Endothelial cell of umbilical vein (primary cell): Measurements from ENCODE around the gene SCLT1. TPM values are rescaled to one million over a fixed set of nuclear protein-coding genes. Genes with fewer than 3 reads are reported as not detected.

Experiments
- BruUV-seq: library from RNA; stranded (reverse); fragments of 400-500 nt; replicated peaks from 2 replicates; lab custom pipeline; 2021; lab: Mats Ljungman, UMichigan
- CTCF ChIA-PET: fragments of 300-600, 350-600 bp; sonication (Branson Sonifier 250); formaldehyde crosslinking; loops from one replicate; lab custom pipeline; 2021; ENCODE audit warnings: antibody characterized with exemption, inconsistent platforms; lab: Charles Lee
- POLR2A ChIA-PET: fragments of 300-600, 350-600 bp; sonication (Branson Sonifier 250); formaldehyde crosslinking; loops from one replicate; lab custom pipeline; 2021; ENCODE audit warnings: antibody characterized with exemption, inconsistent platforms; lab: Charles Lee
- DNase-seq: peaks from one replicate; pipeline ENCODE4 v3.0.0-alpha.2; 2011; ENCODE audit warnings: low read depth, low spot score
- FAIRE-seq: peaks from 2 replicates; lab custom pipeline; 2011; peaks lifted over from hg19 to GRCh38; lab: Jason Lieb, UNC
- H2AFZ ChIP-seq: 2 replicates; pipeline ENCODE4 v1.6.0; 2012; ENCODE audit warnings: low read depth, low read length, control low read depth, inconsistent platforms
- H3K27ac ChIP-seq: 2 replicates; pipeline ENCODE4 v1.5.1; 2011; ENCODE audit warnings: low read depth, mild to moderate bottlenecking, control low read depth, low read length, moderate library complexity; ENCODE audit not compliant: insufficient read depth
- H3K27me3 ChIP-seq, 2 experiments: 2 replicates each; pipeline versions ENCODE4 v1.6.0 to v1.6.1; 2011; ENCODE audit warnings: low read length in 2 of 2, mixed read lengths in 1 of 2; ENCODE audit not compliant: control insufficient read depth in 2 of 2, insufficient read depth in 2 of 2
- H3K36me3 ChIP-seq, 2 experiments: 2 replicates in 1 of 2; 3 replicates in 1 of 2; pipeline ENCODE4 v1.5.1; 2011; ENCODE audit warnings: low read length in 2 of 2, mild to moderate bottlenecking in 1 of 2, moderate library complexity in 1 of 2; ENCODE audit not compliant: control insufficient read depth in 2 of 2, insufficient read depth in 2 of 2; ENCODE audit errors: extremely low read depth in 1 of 2
- H3K4me1 ChIP-seq: 3 replicates; pipeline ENCODE4 v1.5.1; 2011; ENCODE audit warnings: mild to moderate bottlenecking, low read length; ENCODE audit not compliant: control insufficient read depth, insufficient read depth; ENCODE audit errors: extremely low read depth
- H3K4me2 ChIP-seq: 2 replicates; pipeline ENCODE4 v1.6.1; 2011; ENCODE audit warnings: low read length, control low read depth, mixed read lengths; ENCODE audit not compliant: insufficient read depth
- H3K4me3 ChIP-seq, 3 experiments: fragments of 200-600 bp in 1 of 3; sonication (generic), shearing (Covaris generic) in 1 of 3; replicated peaks in 1 of 3; 2 replicates each; pipeline ENCODE4 v1.5.1; 2011 to 2016; ENCODE audit warnings: control low read depth in 3 of 3, low read length in 3 of 3, mild to moderate bottlenecking in 2 of 3, inconsistent platforms in 1 of 3, low read depth in 1 of 3, moderate library complexity in 1 of 3; ENCODE audit not compliant: insufficient read depth in 1 of 3
- H3K79me2 ChIP-seq: 2 replicates; pipeline ENCODE4 v1.6.0; 2012; ENCODE audit warnings: low read length, inconsistent platforms; ENCODE audit not compliant: control insufficient read depth, insufficient read depth
- H3K9ac ChIP-seq: replicated peaks from 2 replicates; pipeline ENCODE3; 2011; ENCODE audit warnings: low read length, control low read depth; ENCODE audit not compliant: insufficient read depth; ENCODE audit errors: extremely low read depth
- H3K9me1 ChIP-seq: replicated peaks from 3 replicates; pipeline ENCODE4 v1.6.0; 2011; ENCODE audit warnings: mild to moderate bottlenecking, low read length; ENCODE audit not compliant: control insufficient read depth, insufficient read depth; ENCODE audit errors: extremely low read depth
- H3K9me3 ChIP-seq: replicated peaks from 2 replicates; pipeline ENCODE4 v1.5.1; 2012; ENCODE audit warnings: low read length, inconsistent platforms; ENCODE audit not compliant: control insufficient read depth, insufficient read depth
- H4K20me1 ChIP-seq: replicated peaks from 2 replicates; pipeline ENCODE3; 2011; ENCODE audit warnings: mild to moderate bottlenecking, low read length; ENCODE audit not compliant: control insufficient read depth, insufficient read depth; ENCODE audit errors: extremely low read depth
- CTCF ChIP-seq, 2 donors: IDR thresholded peaks; 1 replicate in 1 of 2; 2 replicates in 1 of 2; pipeline ENCODE4 v1.5.1; 2011; ENCODE audit warnings: low read length in 2 of 2, mild to moderate bottlenecking in 2 of 2, moderate library complexity in 2 of 2, control low read depth in 1 of 2, inconsistent platforms in 1 of 2, low read depth in 1 of 2; ENCODE audit not compliant: insufficient read depth in 1 of 2; ENCODE audit errors: extremely low read depth in 1 of 2
- EZH2 ChIP-seq: IDR thresholded peaks from 2 replicates; pipeline ENCODE4 v1.6.1; 2012; ENCODE audit warnings: borderline replicate concordance, low read depth, mild to moderate bottlenecking, moderate library complexity, low read length, inconsistent platforms; ENCODE audit not compliant: severe bottlenecking
- FOS ChIP-seq: IDR thresholded peaks from 2 replicates; pipeline ENCODE4 v1.6.1; 2011; ENCODE audit warnings: mild to moderate bottlenecking, low read length, moderate library complexity, borderline replicate concordance; ENCODE audit not compliant: insufficient read depth
- GATA2 ChIP-seq: IDR thresholded peaks from 2 replicates; pipeline ENCODE4 v1.7.0; 2011; ENCODE audit warnings: low read depth, mild to moderate bottlenecking, moderate library complexity, mixed read lengths, low read length; ENCODE audit not compliant: insufficient read length, insufficient read depth
- JUN ChIP-seq: IDR thresholded peaks from 2 replicates; pipeline ENCODE4 v1.6.1; 2011; ENCODE audit warnings: borderline replicate concordance, low read depth; ENCODE audit not compliant: insufficient read length, insufficient read depth
- MAX ChIP-seq: IDR thresholded peaks from 2 replicates; pipeline ENCODE4 v1.6.1; 2011; ENCODE audit not compliant: insufficient read depth, insufficient read length
- MYC ChIP-seq: IDR thresholded peaks from one replicate; pipeline ENCODE4 v1.6.1; 2011; ENCODE audit warnings: mild to moderate bottlenecking, low read depth, low read length
- POLR2A ChIP-seq: IDR thresholded peaks from 2 replicates; pipeline ENCODE4 v1.6.1; 2012; ENCODE audit warnings: low read depth, mild to moderate bottlenecking, control low read depth, low read length
- POLR2AphosphoS5 ChIP-seq: IDR thresholded peaks from 2 replicates; pipeline ENCODE4 v1.6.1; 2012; ENCODE audit warnings: low read depth, mild to moderate bottlenecking, control low read depth, low read length, moderate library complexity; ENCODE audit not compliant: insufficient read depth
- dilution Hi-C: fragments of 300-500 bp; cut with MboI; formaldehyde crosslinking; loops from one replicate; pipeline ENCODE4 v1.15.0; 2019; ENCODE audit warnings: low sequenced_read_pairs; ENCODE audit not compliant: extremely low pct_ligation_motif_present
- intact Hi-C: fragments of 100-400 bp; cut with micrococcal nuclease; formaldehyde crosslinking; loops from one replicate; pipeline ENCODE4 v1.10.0; 2022
- polyA plus RNA-seq, 4 experiments: library from polyadenylated mRNA; depleted of rRNA in 3 of 4; stranded (reverse) in 3 of 4; unstranded in 1 of 4; fragments of >200 nt; gene quantifications; 2 replicates each; pipeline versions ENCODE4 v1.2.1 to v1.2.3, GENCODE V29; 2011 to 2012; ENCODE audit warnings: missing spikeins in 1 of 4
- total RNA-seq: library from RNA; stranded (reverse); gene quantifications from 2 replicates; pipeline ENCODE4 v1.2.3, GENCODE V29; 2021

The SCLT1 gene
- total and polyA plus RNA-seq, 2 donors (not counting 3 experiments of a cell fraction or from before 2014, with no cell fraction given) = 3.2 to 14.0 TPM

GRCh38 chr4:128921954-128922353, 171.4 kb downstream of the SCLT1 start:
- no peak for FAIRE-seq
- TF ChIP-seq POLR2A = no peak
- Histone ChIP-seq H3K79me2 (no peaks in the 10 kb centered on the region), H3K27ac (no peak overlapping the region), H3K36me3 (no peaks in the 10 kb centered on the region), H3K4me1 (no peaks in the 10 kb centered on the region), H3K9ac (no peak overlapping the region), H3K9me3 (no peaks in the 10 kb centered on the region), H3K4me2 (no peak overlapping the region), H3K27me3 (no peaks in the 10 kb centered on the region), H2AFZ (no peak overlapping the region), H3K9me1 (no peaks in the 10 kb centered on the region), H3K4me3 (no peak overlapping the region), H4K20me1 (no peaks in the 10 kb centered on the region)
- CTCF ChIA-PET = no interaction called here
- intact Hi-C loops (no loop called here), dilution Hi-C loops (no loop called here)
- BruUV-seq = no TSS peak
- no peak for DNase-seq
- POLR2A ChIA-PET = no interaction called here

DNA sequence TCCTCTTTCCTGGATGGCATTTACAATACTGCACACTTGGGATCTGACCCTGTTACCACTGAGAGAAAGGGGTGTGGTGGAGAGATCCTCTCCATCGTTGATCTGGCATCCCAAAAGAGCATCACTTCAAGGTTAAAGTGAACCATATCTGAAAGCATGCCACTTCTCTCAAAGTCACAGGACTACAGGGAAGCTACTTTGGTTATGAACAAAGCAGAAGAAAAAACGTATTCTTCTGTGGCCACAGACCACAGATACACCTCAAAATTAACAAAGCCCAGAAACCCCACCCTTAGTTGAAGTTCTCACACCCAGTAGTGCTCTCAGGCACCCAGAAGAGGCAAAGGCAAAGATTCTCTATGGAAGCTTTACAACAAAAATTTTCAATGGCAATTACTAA, 175.6 kb downstream of the SCLT1 start:
- no peaks in the 10 kb centered on the region for H3K36me3 ChIP-seq
- CTCF ChIA-PET = no interaction called here
- H3K79me2 ChIP-seq = no peaks in the 10 kb centered on the region
- POLR2A ChIA-PET = no interaction called here
- H3K4me3 ChIP-seq = no peak overlapping the region
- intact Hi-C loops (no loop called here), dilution Hi-C loops (no loop called here)
- H3K9me3 ChIP-seq = no peaks in the 10 kb centered on the region
- TF ChIP-seq JUN (no peak), POLR2AphosphoS5 (no peak), MAX (no peak), EZH2 (no peak), POLR2A (no peak), MYC (no peak), GATA2 (no peak), FOS (no peak), CTCF (IDR thresholded peaks at IDR 0.05; ENCODE audit: extremely low read depth in 1 of 2, insufficient read depth in 1 of 2, low read depth in 1 of 2, low read length in 2 of 2) (no peak)
- BruUV-seq = no TSS peak
- no peaks in the 10 kb centered on the region for H3K4me1 ChIP-seq
- H2AFZ ChIP-seq = no peak overlapping the region
- DNase-seq = no peak
- no peak overlapping the region for H3K9ac ChIP-seq
- H3K4me2 ChIP-seq = no peak overlapping the region
- H3K27me3 ChIP-seq = no peaks in the 10 kb centered on the region
- FAIRE-seq = no peak
- no peaks in the 10 kb centered on the region for H4K20me1 ChIP-seq
- no peaks in the 10 kb centered on the region for H3K9me1 ChIP-seq
- H3K27ac ChIP-seq = no peak overlapping the region
